Dendritic cell treated with granulocyte-macrophage colony-stimulating factor and Interleukin-4, amounts not matched to agents 40 ng/mL and 50 ng/mL, for 4 days (primary cell): ENCODE data around the gene PTGR1.
"Not testable (repeated sequence)": the region's sequence is repeated elsewhere in the genome, so short reads cannot be mapped to it uniquely, and the experiment has no call there.

Source experiments
- H3K27ac Mint-ChIP-seq: one replicate; pipeline ENCODE4 v1.8.0; 2022; ENCODE audit warnings: mild to moderate bottlenecking, mixed read lengths
- H3K27me3 Mint-ChIP-seq: one replicate; pipeline ENCODE4 v1.8.0; 2022; ENCODE audit warnings: mild to moderate bottlenecking, mixed read lengths
- H3K36me3 Mint-ChIP-seq: one replicate; pipeline ENCODE4 v1.8.0; 2022; ENCODE audit warnings: low read depth, mixed read lengths
- H3K4me1 Mint-ChIP-seq: one replicate; pipeline ENCODE4 v1.8.0; 2022; ENCODE audit warnings: low read depth, mixed read lengths
- H3K4me3 Mint-ChIP-seq: one replicate; pipeline ENCODE4 v1.8.0; 2022; ENCODE audit warnings: mild to moderate bottlenecking, moderate library complexity, mixed read lengths
- H3K9me3 Mint-ChIP-seq: one replicate; pipeline ENCODE4 v1.8.0; 2022; ENCODE audit warnings: mixed read lengths
- intact Hi-C: fragments of 100-400 bp; cut with micrococcal nuclease; formaldehyde crosslinking; loops from one replicate; pipeline ENCODE4 v1.15.0; 2022

Gene PTGR1

DNA sequence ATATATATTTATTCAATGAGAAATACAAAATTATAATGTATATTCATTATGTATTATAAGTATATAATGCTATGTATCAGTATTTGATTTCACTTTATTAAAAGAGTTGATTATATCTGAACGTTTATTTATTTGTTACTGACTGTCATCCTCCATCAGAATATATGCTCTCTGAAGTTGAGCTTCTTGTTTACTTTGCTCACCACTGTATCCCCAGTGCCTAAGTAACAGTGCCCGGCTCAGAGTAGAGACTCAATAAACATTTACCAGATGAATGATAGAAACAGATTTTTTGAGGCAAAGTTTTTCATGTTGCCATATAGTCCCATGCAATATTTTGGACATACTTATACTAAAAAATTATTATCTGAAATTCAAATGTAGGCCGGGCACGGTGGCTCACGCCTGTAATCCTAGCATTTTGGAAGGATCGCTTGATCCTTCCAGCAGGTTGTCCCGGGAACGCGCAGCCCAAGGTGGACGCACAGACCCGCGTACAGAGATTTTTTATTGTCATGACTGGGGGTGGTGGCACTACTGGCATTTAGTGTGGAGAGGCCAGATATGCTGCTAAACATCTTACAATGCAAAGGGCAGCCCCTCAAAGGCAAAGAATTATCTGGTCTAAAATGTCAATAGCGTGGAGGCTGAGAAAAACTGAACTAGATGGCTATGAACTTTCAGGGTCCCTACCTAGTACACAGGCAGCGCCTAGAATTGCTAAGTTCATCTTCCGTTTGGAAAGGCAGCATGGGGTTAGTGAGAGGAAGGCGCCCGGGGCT, 30.9 kb upstream of the PTGR1 start:
- intact Hi-C loops: loop anchor here (5.0 kb wide), 1 partner anchor 37 kb away; no protein-coding TSS in a partner anchor
- H3K4me1 Mint-ChIP-seq: peaks cover 36% of the 10 kb centered on the region
- H3K9me3 Mint-ChIP-seq: no peaks in the 10 kb centered on the region
- peak overlapping the region; percentile 91 for H3K27ac Mint-ChIP-seq
- H3K36me3 Mint-ChIP-seq: peaks cover 6% of the 10 kb centered on the region
- H3K4me3 Mint-ChIP-seq: peak overlapping the region; percentile 96
- no peaks in the 10 kb centered on the region for H3K27me3 Mint-ChIP-seq

DNA sequence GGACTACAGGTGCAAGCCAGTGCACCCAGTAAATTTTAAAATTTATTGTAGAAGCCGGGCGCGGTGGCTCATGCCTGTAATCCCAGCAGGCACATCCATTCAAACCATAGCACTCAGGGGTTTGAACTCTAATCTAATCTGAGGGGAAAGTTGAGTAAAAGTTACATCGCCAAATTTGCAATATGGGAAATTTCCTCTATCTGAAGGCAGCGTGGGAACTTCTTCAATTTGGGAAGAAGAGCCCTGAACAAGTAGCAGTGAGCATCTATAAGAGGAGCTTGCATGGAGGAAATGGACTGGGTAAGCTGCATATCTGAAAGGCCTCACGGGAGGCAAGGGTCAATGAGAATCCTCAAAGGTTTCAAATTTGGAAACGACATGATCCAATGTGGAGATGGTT, 29.0 kb upstream of the PTGR1 start:
- H3K36me3 Mint-ChIP-seq: peaks cover 6% of the 10 kb centered on the region
- H3K27me3 Mint-ChIP-seq: no peaks in the 10 kb centered on the region
- H3K27ac Mint-ChIP-seq: no peak overlapping the region
- H3K4me3 Mint-ChIP-seq: no peak overlapping the region
- peaks cover 17% of the 10 kb centered on the region for H3K4me1 Mint-ChIP-seq
- no peaks in the 10 kb centered on the region for H3K9me3 Mint-ChIP-seq
- intact Hi-C loops: loop anchor here (10.0 kb wide), 1 partner anchor 144 kb away; the partner anchor contains the start of gene ECPAS

DNA sequence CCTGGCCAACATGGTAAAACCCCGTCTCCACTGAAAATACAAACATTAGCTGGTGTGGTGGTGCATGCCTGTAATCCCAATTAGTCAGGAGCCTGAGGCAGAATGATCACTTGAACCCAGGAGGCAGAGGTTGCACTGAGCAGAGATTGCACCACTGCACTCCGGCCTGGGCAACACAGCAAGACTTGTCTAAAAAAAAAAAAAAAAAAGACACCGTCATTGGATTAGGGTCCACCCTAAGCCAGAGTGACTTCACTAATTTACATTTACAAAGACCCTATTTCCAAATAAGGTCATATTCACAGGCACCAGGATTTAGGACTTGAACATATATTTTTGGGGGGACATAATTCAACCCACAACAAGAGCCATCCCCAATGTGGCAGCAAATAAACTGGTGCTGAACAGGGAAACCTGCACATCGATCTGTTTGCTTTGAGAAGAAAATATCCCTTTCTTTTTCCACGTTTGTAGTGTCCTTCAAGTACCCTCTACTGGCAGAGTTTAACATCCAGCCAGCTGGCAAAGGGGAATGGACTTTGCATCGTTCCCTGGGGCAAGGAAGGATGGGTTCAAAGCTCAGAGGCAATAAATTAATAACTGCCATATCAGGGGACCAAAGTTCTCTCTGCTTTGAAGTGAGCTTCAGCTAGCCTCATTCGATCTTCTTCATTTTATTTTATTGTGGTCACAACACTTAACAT, 28.0 kb upstream of the PTGR1 start:
- peaks cover 9% of the 10 kb centered on the region for H3K4me1 Mint-ChIP-seq
- intact Hi-C loops: loop anchor here (10.0 kb wide), 1 partner anchor 143 kb away; the partner anchor contains the start of gene ECPAS
- peaks cover 8% of the 10 kb centered on the region for H3K9me3 Mint-ChIP-seq
- H3K27me3 Mint-ChIP-seq: no peaks in the 10 kb centered on the region
- H3K36me3 Mint-ChIP-seq: peaks cover 6% of the 10 kb centered on the region
- H3K27ac Mint-ChIP-seq: no peak overlapping the region
- H3K4me3 Mint-ChIP-seq: no peak overlapping the region

- Mint-ChIP-seq H3K27ac (no peak overlapping the region), H3K36me3 (no peaks in the 10 kb centered on the region), H3K9me3 (peaks cover 8% of the 10 kb centered on the region), H3K4me1 (peaks cover 6% of the 10 kb centered on the region), H3K4me3 (no peak overlapping the region), H3K27me3 (peaks cover 5% of the 10 kb centered on the region)
- intact Hi-C loops: loop anchor here (10.0 kb wide), 1 partner anchor 138 kb away; the partner anchor contains the start of gene ECPAS
Measured at GRCh38 chr9:111622626-111623025, 23.2 kb upstream of the PTGR1 start.

DNA sequence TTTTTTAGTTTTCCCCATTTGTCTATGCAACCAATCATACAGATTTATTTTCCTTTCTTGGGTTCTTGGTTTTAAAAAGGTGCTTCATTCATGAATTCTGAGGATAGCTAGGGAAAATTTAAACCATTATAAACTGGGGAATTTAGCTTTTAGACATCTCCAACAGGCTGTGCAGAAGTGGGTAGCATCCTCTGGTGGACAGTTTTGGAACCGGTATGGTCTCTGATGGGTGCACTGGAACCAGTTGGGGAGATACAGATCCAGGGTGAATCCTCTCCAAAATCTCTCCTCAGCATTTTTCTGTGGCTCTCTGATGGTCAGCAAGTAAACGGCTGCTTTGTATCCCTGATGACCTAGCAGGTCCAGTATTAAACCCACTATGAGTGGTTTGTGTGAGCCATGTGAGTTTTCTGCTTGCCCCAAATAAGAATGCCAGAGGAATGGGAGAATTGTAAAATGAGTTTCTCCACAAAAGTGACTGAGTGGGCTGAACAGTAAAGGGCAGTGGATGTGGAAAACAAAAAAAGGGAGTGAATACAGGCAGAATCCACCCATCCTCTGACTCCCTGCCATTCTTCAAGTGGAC, 22.5 kb upstream of the PTGR1 start:
- H3K27ac Mint-ChIP-seq: no peak overlapping the region
- H3K9me3 Mint-ChIP-seq: peaks cover 8% of the 10 kb centered on the region
- H3K4me3 Mint-ChIP-seq: no peak overlapping the region
- peaks cover 6% of the 10 kb centered on the region for H3K4me1 Mint-ChIP-seq
- no peaks in the 10 kb centered on the region for H3K36me3 Mint-ChIP-seq
- peaks cover 6% of the 10 kb centered on the region for H3K27me3 Mint-ChIP-seq
- intact Hi-C loops: loop anchor here (10.0 kb wide), 1 partner anchor 137 kb away; the partner anchor contains the start of gene ECPAS

- H3K27me3 Mint-ChIP-seq: peaks cover 20% of the 10 kb centered on the region
- H3K9me3 Mint-ChIP-seq, H3K4me3 Mint-ChIP-seq, H3K27ac Mint-ChIP-seq, H3K36me3 Mint-ChIP-seq, intact Hi-C loops, H3K4me1 Mint-ChIP-seq: not testable (repeated sequence)
Measured at GRCh38 chr9:111617349-111617748, 17.9 kb upstream of the PTGR1 start.

DNA sequence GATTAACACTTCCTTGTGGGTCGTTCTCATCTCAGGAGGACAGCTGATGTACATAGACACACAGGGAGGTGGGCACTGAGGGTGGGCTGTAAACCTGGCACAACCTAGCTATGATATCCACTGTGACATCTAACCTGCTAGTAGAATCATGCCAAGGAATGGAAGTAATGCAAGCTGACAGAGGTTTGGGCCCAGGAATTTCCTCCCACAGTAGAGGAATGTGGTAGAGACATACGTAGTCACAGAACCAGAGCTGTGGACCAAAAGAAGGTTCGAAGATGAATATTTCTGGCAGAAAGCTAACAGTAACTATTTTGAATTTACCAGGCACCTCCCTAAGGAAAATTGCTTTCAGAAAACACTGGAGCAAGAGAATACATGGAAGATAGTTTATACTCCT, 16.5 kb upstream of the PTGR1 start:
- H3K9me3 Mint-ChIP-seq: no peaks in the 10 kb centered on the region
- no peak overlapping the region for H3K27ac Mint-ChIP-seq
- peaks cover 29% of the 10 kb centered on the region for H3K27me3 Mint-ChIP-seq
- H3K36me3 Mint-ChIP-seq: no peaks in the 10 kb centered on the region
- no peaks in the 10 kb centered on the region for H3K4me1 Mint-ChIP-seq
- intact Hi-C loops: no loop called here
- H3K4me3 Mint-ChIP-seq: no peak overlapping the region

DNA sequence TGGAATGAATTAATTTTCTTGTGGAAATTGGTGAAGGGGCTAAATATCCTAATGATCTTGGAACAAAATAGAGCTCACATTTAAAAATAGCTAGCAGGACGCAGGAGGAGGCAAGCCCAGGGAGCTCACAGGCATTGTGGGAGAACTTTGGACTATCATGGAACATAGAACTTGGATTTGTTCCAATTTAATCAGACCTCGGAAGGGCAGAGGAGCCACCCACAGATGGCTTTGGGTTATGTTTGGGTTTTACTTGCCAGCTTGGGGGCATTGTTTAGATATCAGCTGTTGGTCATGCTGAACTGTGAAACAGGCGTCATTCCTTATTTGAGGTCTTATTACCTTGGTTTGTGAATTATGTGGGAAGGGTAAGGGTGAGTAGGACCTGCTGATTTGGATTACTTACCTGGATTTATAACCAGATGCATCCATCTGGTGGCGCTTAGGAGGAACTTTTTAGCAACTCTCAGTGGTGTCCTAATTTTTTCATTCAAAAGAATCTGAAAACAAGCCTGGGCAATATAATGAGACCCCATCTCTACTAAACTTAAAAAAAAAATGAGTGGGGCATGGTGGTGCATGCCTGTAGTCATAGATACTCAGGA, 14.1 kb upstream of the PTGR1 start:
- Mint-ChIP-seq H3K36me3 (no peaks in the 10 kb centered on the region), H3K9me3 (no peaks in the 10 kb centered on the region), H3K27me3 (peaks cover 40% of the 10 kb centered on the region), H3K27ac (no peak overlapping the region), H3K4me1 (no peaks in the 10 kb centered on the region), H3K4me3 (no peak overlapping the region)
- intact Hi-C loops: no loop called here

- intact Hi-C loops: no loop called here
- Mint-ChIP-seq H3K4me3 (no peak overlapping the region), H3K27me3 (peaks cover 48% of the 10 kb centered on the region), H3K27ac (no peak overlapping the region), H3K4me1 (no peaks in the 10 kb centered on the region), H3K36me3 (no peaks in the 10 kb centered on the region), H3K9me3 (no peaks in the 10 kb centered on the region)
Measured at GRCh38 chr9:111610845-111611244, 11.4 kb upstream of the PTGR1 start.

GRCh38 chr9:111610149-111610548, 10.7 kb upstream of the PTGR1 start:
- no peak overlapping the region for H3K4me3 Mint-ChIP-seq
- intact Hi-C loops: no loop called here
- H3K27me3 Mint-ChIP-seq: peaks cover 52% of the 10 kb centered on the region
- no peak overlapping the region for H3K27ac Mint-ChIP-seq
- H3K4me1 Mint-ChIP-seq: no peaks in the 10 kb centered on the region
- H3K36me3 Mint-ChIP-seq: no peaks in the 10 kb centered on the region
- no peaks in the 10 kb centered on the region for H3K9me3 Mint-ChIP-seq

DNA sequence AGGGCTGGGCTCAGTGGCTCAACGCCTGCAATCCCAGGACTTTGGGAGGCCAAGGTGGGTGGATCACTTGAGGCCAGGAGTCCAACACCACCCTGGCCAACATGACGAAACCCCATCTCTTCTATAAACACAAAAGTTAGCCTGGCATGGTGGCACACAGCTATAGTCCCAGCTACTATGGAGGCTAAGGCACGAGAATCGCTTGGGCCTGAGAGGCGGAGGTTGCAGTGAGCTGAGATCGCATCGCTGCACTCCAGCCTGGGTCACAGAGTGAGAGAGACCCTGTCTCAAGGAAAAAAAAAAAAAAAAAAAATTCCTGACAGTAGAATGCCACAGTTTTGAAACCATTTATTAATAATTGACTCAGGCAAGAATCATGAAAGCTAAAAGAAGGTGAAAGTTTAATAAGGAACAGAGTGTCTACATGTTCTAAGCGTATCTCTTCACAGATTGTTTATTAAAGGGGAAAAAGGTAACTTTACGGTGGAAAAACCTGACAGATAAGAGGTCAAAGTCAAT, 5.7 kb upstream of the PTGR1 start:
- Mint-ChIP-seq H3K27me3 (peaks cover 40% of the 10 kb centered on the region), H3K9me3 (no peaks in the 10 kb centered on the region)

GRCh38 chr9:111604054-111604615, 4.7 kb upstream of the PTGR1 start:
- peaks cover 45% of the 10 kb centered on the region for H3K27me3 Mint-ChIP-seq
- peaks cover 11% of the 10 kb centered on the region for H3K4me1 Mint-ChIP-seq
- no peaks in the 10 kb centered on the region for H3K9me3 Mint-ChIP-seq
- no peak overlapping the region for H3K27ac Mint-ChIP-seq
- H3K4me3 Mint-ChIP-seq: no peak overlapping the region
- intact Hi-C loops: no loop called here
- peaks cover 5% of the 10 kb centered on the region for H3K36me3 Mint-ChIP-seq

More for the DNA sequence above, 5.7 kb upstream of the PTGR1 start:
- no peak overlapping the region for H3K27ac Mint-ChIP-seq
- intact Hi-C loops: no loop called here
- no peaks in the 10 kb centered on the region for H3K36me3 Mint-ChIP-seq
- H3K4me3 Mint-ChIP-seq: no peak overlapping the region
- H3K4me1 Mint-ChIP-seq: peaks cover 1% of the 10 kb centered on the region

- peaks cover 51% of the 10 kb centered on the region for H3K27me3 Mint-ChIP-seq
- peaks cover 8% of the 10 kb centered on the region for H3K36me3 Mint-ChIP-seq
- no peaks in the 10 kb centered on the region for H3K9me3 Mint-ChIP-seq
- intact Hi-C loops: no loop called here
- H3K4me1 Mint-ChIP-seq: peaks cover 22% of the 10 kb centered on the region
- no peak overlapping the region for H3K4me3 Mint-ChIP-seq
- H3K27ac Mint-ChIP-seq: peak overlapping the region; percentile 35
Measured at GRCh38 chr9:111603041-111603440, 3.6 kb upstream of the PTGR1 start.
